BJ (cell line): ENCODE results near the gene UBE2L5. TPM values are rescaled to one million over a fixed set of nuclear protein-coding genes. Genes with fewer than 3 reads are reported as not detected.

Experiments
- CTCF ChIA-PET: fragments of 350-600 bp; formaldehyde crosslinking; extraction: SDS; loops from one replicate; lab custom pipeline; 2021; ENCODE audit warnings: antibody characterized with exemption, inconsistent platforms; lab: Yijun Ruan, JAX
- POLR2A ChIA-PET: fragments of 300-600 bp; sonication (Branson Sonifier 250); formaldehyde crosslinking; extraction: SDS; loops from one replicate; lab custom pipeline; 2021; ENCODE audit warnings: antibody characterized with exemption; lab: Charles Lee
- DNase-seq: peaks from one replicate; pipeline ENCODE4 v3.0.0-alpha.2; 2011; ENCODE audit warnings: low read depth
- H3K27me3 ChIP-seq: 2 replicates; pipeline ENCODE4 v1.6.0; 2011; ENCODE audit warnings: low read length; ENCODE audit not compliant: control insufficient read depth, insufficient read depth
- H3K36me3 ChIP-seq: 2 replicates; pipeline ENCODE4 v1.5.1; 2011; ENCODE audit warnings: low read length; ENCODE audit not compliant: control insufficient read depth, insufficient read depth
- H3K4me3 ChIP-seq: 2 replicates; pipeline ENCODE4 v1.5.1; 2011; ENCODE audit warnings: low read depth, mild to moderate bottlenecking, control low read depth, low read length
- polyA plus RNA-seq: library from polyadenylated mRNA; depleted of rRNA; stranded (reverse); fragments of >200 nt; gene quantifications from 2 replicates; pipeline ENCODE4 v1.2.3, GENCODE V29; 2011; rRNA removed
- TF ChIP-seq, protein P1 (sequence below): IDR thresholded peaks from 2 replicates; pipeline ENCODE4 v1.5.1; 2011; ENCODE audit warnings: low read depth, mild to moderate bottlenecking, control low read depth, inconsistent platforms, low read length, moderate library complexity; ENCODE audit not compliant: insufficient read depth

Gene UBE2L5
- polyA plus RNA-seq, 1 experiment, result not detected

DNA sequence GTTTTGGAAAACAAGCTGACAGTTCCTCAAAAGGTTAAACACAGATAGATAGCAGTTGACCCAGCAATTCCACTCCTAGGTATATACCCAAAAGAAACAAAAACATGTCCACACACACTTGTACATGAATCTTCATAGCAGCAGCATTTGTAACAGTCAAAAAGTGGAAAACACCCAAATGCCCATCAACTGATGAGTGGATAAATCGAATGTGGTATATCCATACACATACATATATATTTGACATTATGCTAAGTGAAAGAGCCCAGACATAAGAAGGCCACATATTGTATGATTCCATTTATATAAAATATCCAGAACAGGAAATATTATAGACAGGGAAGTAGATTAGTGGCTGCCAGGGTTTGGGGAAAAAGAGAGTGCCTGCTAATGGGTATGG lies 51.4 kb downstream of the UBE2L5 start:
- Histone ChIP-seq H3K4me3 (no peak overlapping the region), H3K36me3 (no peaks in the 10 kb centered on the region), H3K27me3 (no peaks in the 10 kb centered on the region)
- POLR2A ChIA-PET, result no interaction called here
- TF ChIP-seq, protein P1, sequence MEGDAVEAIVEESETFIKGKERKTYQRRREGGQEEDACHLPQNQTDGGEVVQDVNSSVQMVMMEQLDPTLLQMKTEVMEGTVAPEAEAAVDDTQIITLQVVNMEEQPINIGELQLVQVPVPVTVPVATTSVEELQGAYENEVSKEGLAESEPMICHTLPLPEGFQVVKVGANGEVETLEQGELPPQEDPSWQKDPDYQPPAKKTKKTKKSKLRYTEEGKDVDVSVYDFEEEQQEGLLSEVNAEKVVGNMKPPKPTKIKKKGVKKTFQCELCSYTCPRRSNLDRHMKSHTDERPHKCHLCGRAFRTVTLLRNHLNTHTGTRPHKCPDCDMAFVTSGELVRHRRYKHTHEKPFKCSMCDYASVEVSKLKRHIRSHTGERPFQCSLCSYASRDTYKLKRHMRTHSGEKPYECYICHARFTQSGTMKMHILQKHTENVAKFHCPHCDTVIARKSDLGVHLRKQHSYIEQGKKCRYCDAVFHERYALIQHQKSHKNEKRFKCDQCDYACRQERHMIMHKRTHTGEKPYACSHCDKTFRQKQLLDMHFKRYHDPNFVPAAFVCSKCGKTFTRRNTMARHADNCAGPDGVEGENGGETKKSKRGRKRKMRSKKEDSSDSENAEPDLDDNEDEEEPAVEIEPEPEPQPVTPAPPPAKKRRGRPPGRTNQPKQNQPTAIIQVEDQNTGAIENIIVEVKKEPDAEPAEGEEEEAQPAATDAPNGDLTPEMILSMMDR, result no peak
- CTCF ChIA-PET, result interaction anchor here (1.0 kb wide), 1 partner anchor 9 kb away, joined by 4 read pairs; no protein-coding TSS in a partner anchor
- DNase-seq, result no peak

DNA sequence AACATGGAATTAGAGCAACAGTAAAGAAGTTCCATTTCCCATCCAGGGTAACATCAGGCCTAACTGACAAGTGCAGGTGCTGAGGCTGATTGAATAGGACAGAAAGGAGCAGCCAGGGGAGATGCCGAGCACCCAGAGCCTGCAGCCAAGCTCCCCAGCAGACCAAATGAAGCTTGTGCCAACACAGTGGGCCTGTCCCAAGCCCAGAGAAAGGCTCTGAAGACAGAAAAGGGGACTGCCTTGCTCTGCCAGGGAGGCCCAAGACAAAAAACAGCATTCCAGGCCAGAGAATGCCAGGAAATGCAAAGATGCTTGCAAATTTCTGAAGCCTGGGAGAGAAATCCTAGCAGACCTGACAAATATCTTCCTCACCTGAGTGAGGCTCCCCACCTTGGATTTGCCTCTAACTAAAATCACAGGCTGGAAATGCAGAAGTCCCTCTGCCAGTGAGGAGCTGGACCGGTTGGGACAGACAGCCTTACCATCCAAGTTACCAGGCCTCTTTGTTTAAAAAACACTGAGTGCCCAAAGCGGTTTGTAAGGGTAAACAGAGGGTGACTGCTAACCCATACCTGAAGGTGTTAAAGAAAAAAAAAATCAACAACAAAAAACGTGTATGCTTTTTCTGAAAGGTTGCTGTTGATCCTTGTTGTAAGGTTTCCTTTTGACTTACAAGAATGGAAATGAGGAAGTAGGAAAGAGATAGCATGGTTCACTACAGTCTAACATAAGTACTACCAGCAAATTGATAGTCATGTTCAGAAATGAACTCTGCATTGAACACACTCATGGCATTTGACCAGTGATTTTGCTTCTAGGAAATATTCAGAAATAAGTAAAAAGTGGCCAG lies 55.3 kb downstream of the UBE2L5 start:
- TF ChIP-seq, protein P1, result no peak
- DNase-seq, result no peak
- H3K36me3 ChIP-seq, result no peaks in the 10 kb centered on the region
- no peak overlapping the region for H3K4me3 ChIP-seq
- CTCF ChIA-PET, result no interaction called here
- no peaks in the 10 kb centered on the region for H3K27me3 ChIP-seq
- POLR2A ChIA-PET, result no interaction called here

Other genes starting within 250 kb of the UBE2L5 start
- gene KATNAL1, start 114.9 kb upstream of the UBE2L5 start, polyA plus RNA-seq, result 9.1 and 17.0 TPM in 2 replicates
- gene HMGB1, start 43.4 kb downstream of the UBE2L5 start, polyA plus RNA-seq, result 93.4 and 171 TPM in 2 replicates
- gene USPL1, start 195.4 kb downstream of the UBE2L5 start, polyA plus RNA-seq, result 7.5 and 10.9 TPM in 2 replicates